GM23338 (cell line): ENCODE measurements around the gene DDX59. TPM values are rescaled to one million over a fixed set of nuclear protein-coding genes. Genes with fewer than 3 reads are reported as not detected.

Experiments used
- ATAC-seq: fragments of 200-7000 bp; cut with Tn5 transposase; 3 replicates; pipeline ENCODE4 v1.9.1; 2020
- DNase-seq: peaks from one replicate; pipeline ENCODE4 v3.0.0-alpha.2; 2015; ENCODE audit warnings: low spot score
- H2AFZ ChIP-seq: fragments of 200-600 bp; sonication (generic); 2 replicates; pipeline ENCODE4 v1.8.0; 2016; ENCODE audit warnings: antibody characterized with exemption, mild to moderate bottlenecking, moderate library complexity
- H3F3A ChIP-seq: fragments of 200-600 bp; sonication (generic); replicated peaks from 2 replicates; pipeline ENCODE4 v1.8.0; 2017; ENCODE audit warnings: antibody characterized with exemption, mixed run types, low read depth
- H3K27ac ChIP-seq: fragments of 200-600 bp; sonication (generic); 2 replicates; pipeline ENCODE4 v1.6.1; 2016; ENCODE audit warnings: low read depth
- H3K27me3 ChIP-seq: fragments of 200-600 bp; sonication (generic); 2 replicates; pipeline ENCODE4 v1.8.0; 2016; ENCODE audit warnings: mild to moderate bottlenecking, mixed run types, moderate library complexity; ENCODE audit not compliant: insufficient read depth
- H3K36me3 ChIP-seq: fragments of 200-600 bp; sonication (generic); 2 replicates; pipeline ENCODE4 v1.8.0; 2016; ENCODE audit warnings: mild to moderate bottlenecking; ENCODE audit not compliant: insufficient read depth
- H3K4me1 ChIP-seq: fragments of 200-600 bp; sonication (generic); 2 replicates; pipeline ENCODE4 v1.8.0; 2016; ENCODE audit warnings: mild to moderate bottlenecking, moderate library complexity; ENCODE audit not compliant: insufficient read depth
- H3K4me2 ChIP-seq: fragments of 200-600 bp; sonication (generic); 2 replicates; pipeline ENCODE4 v1.7.1; 2017; ENCODE audit warnings: mixed run types
- H3K4me3 ChIP-seq: fragments of 200-600 bp; sonication (generic); 2 replicates; pipeline ENCODE4 v1.6.1; 2016; ENCODE audit warnings: mixed run types
- H3K79me2 ChIP-seq: fragments of 200-600 bp; sonication (generic); replicated peaks from 2 replicates; pipeline ENCODE4 v1.8.0; 2017; ENCODE audit warnings: mild to moderate bottlenecking; ENCODE audit not compliant: insufficient read depth
- H3K9me2 ChIP-seq: fragments of 200-600 bp; sonication (generic); 2 replicates; pipeline ENCODE4 v1.8.0; 2017; ENCODE audit not compliant: insufficient read depth
- H4K20me1 ChIP-seq: fragments of 200-600 bp; sonication (generic); replicated peaks from 2 replicates; pipeline ENCODE4 v1.8.0; 2017; ENCODE audit warnings: mild to moderate bottlenecking; ENCODE audit not compliant: insufficient read depth
- H3K27ac Mint-ChIP-seq: 2 replicates; pipeline ENCODE4 v1.8.0; 2020; ENCODE audit warnings: inconsistent platforms, mild to moderate bottlenecking, moderate library complexity, mixed read lengths
- H3K27me3 Mint-ChIP-seq: 3 replicates; pipeline ENCODE4 v1.8.0; 2022; ENCODE audit warnings: low read depth, mild to moderate bottlenecking, moderate library complexity, mixed read lengths, inconsistent platforms; ENCODE audit not compliant: insufficient read depth, poor library complexity
- H3K36me3 Mint-ChIP-seq: 3 replicates; pipeline ENCODE4 v1.8.0; 2021; ENCODE audit warnings: low read depth, mild to moderate bottlenecking, inconsistent platforms, moderate library complexity, mixed read lengths
- H3K4me1 Mint-ChIP-seq: 3 replicates; pipeline ENCODE4 v1.8.0; 2020; ENCODE audit warnings: mild to moderate bottlenecking, inconsistent platforms, mixed read lengths
- H3K4me3 Mint-ChIP-seq: 3 replicates; pipeline ENCODE4 v1.8.0; 2021; ENCODE audit warnings: moderate library complexity, mild to moderate bottlenecking, inconsistent platforms, mixed read lengths
- H3K9me3 Mint-ChIP-seq: 3 replicates; pipeline ENCODE4 v1.8.0; 2020; ENCODE audit warnings: moderate library complexity, mild to moderate bottlenecking, inconsistent platforms, mixed read lengths
- CREB1 ChIP-seq: fragments of 250-450 bp; sonication (Bioruptor Pico); IDR thresholded peaks from 2 replicates; pipeline ENCODE4 v1.5.0; 2020; ENCODE audit warnings: low read depth, mild to moderate bottlenecking, moderate library complexity
- CTCF ChIP-seq, 2 experiments: fragments of 200-600 bp in 1 of 2; sonication (generic) in 1 of 2; conservative IDR thresholded peaks; 2 replicates each; pipeline versions ENCODE4 v1.5.1 to v1.6.1; 2016 to 2017; ENCODE audit warnings: antibody characterized with exemption in 2 of 2, low read depth in 2 of 2, mild to moderate bottlenecking in 2 of 2, moderate library complexity in 1 of 2
- EZH2 ChIP-seq: fragments of 200-600 bp; sonication (generic); IDR thresholded peaks from one replicate; pipeline ENCODE4 v1.8.0; 2017; ENCODE audit warnings: antibody characterized with exemption, mild to moderate bottlenecking, low read depth; ENCODE audit not compliant: unreplicated experiment
- EZH2phosphoT487 ChIP-seq: fragments of 200-600 bp; sonication (generic); IDR thresholded peaks from one replicate; pipeline ENCODE4 v1.8.1; 2018; ENCODE audit warnings: antibody characterized with exemption; ENCODE audit not compliant: unreplicated experiment
- JUNB ChIP-seq: IDR thresholded peaks from one replicate; pipeline ENCODE4 v1.6.1; 2016; ENCODE audit warnings: antibody characterized with exemption; ENCODE audit not compliant: unreplicated experiment
- POLR2AphosphoS5 ChIP-seq: IDR thresholded peaks from 2 replicates; pipeline ENCODE4 v1.6.1; 2016; ENCODE audit warnings: antibody characterized with exemption, low read depth
- STAT1 ChIP-seq: IDR thresholded peaks from one replicate; pipeline ENCODE4 v1.6.1; 2016; ENCODE audit warnings: antibody characterized with exemption; ENCODE audit not compliant: unreplicated experiment
- ZNF114 ChIP-seq: fragments of 250-450 bp; sonication (Bioruptor Pico); IDR thresholded peaks from 2 replicates; pipeline ENCODE4 v1.5.0; 2020; ENCODE audit warnings: mild to moderate bottlenecking, moderate library complexity
- ZNF331 ChIP-seq: fragments of 250-450 bp; sonication (Bioruptor Pico); IDR thresholded peaks from 2 replicates; pipeline ENCODE4 v1.5.0; 2020; ENCODE audit warnings: low read depth, mild to moderate bottlenecking, moderate library complexity
- polyA plus RNA-seq: library from polyadenylated mRNA; unstranded; fragments of >200 nt; fragmentation: Nextera tagmentation; extraction: Ambion mirVana; gene quantifications from 2 replicates; pipeline ENCODE4 v1.2.1, GENCODE V29; 2016
- total RNA-seq: library from RNA; depleted of rRNA; stranded (reverse); fragments of >200 nt; shearing (Covaris generic); gene quantifications from 2 replicates; pipeline ENCODE4 v1.2.3, GENCODE V29; 2014

The DDX59 gene
- total and polyA plus RNA-seq, 2 experiments from 2014 or later, result 14.7 to 15.7 TPM

- TF ChIP-seq CTCF (conservative IDR thresholded peaks at IDR 0.05; ENCODE audit: low read depth in 2 of 2) (no peak), ZNF114 (CRISPR knock-in tag) (no peak)
Measured at GRCh38 chr1:200624679-200625335, 44.9 kb downstream of the DDX59 start (continued).

- H3K36me3 Mint-ChIP-seq, result peaks cover 27% of the 10 kb centered on the region
- no peaks in the 10 kb centered on the region for H3K27me3 ChIP-seq
- peaks cover 21% of the 10 kb centered on the region for H3K79me2 ChIP-seq
- H3F3A ChIP-seq, result no peaks in the 10 kb centered on the region
- H4K20me1 ChIP-seq, result no peaks in the 10 kb centered on the region; the same call in 1 of the 2 replicates
- H2AFZ ChIP-seq, result peak within 1 kb of the TSS; percentile 96; the same call in 1 of the 2 replicates
- H3K27me3 Mint-ChIP-seq, result peaks cover 2% of the 10 kb centered on the region
- H3K27ac ChIP-seq, result no peak within 1 kb of the TSS
- peaks cover 5% of the 10 kb centered on the region; the same call in 1 of the 2 replicates for H3K4me1 ChIP-seq
- H3K4me3 Mint-ChIP-seq, result peak within 1 kb of the TSS; percentile 84
- H3K9me3 Mint-ChIP-seq, result no peaks in the 10 kb centered on the region
- peak; percentile 98 for ATAC-seq
- no peaks in the 10 kb centered on the region for H3K9me2 ChIP-seq
- peak within 1 kb of the TSS; percentile 68 for H3K4me3 ChIP-seq
- TF ChIP-seq EZH2phosphoT487 (no peak), ZNF331 (CRISPR knock-in tag) (no peak), ZNF114 (CRISPR knock-in tag) (no peak), CREB1 (CRISPR knock-in tag) (peak; percentile 84), POLR2AphosphoS5 (peak; percentile 88)
- H3K27ac Mint-ChIP-seq, result peak within 1 kb of the TSS; percentile 85
- peaks cover 25% of the 10 kb centered on the region for H3K36me3 ChIP-seq
- peaks cover 13% of the 10 kb centered on the region for H3K4me1 Mint-ChIP-seq
- peak within 1 kb of the TSS; percentile 81 for H3K4me2 ChIP-seq
- DNase-seq, result peak; percentile 99
Measured at GRCh38 chr1:200620273-200621131, 49.2 kb downstream of the DDX59 start, which contains the start of gene KIF14. Gene KIF14, minus strand, starts transcription at chr1:200620751. Its CDS starts 2,028 bp downstream, at chr1:200618723.

- no peaks in the 10 kb centered on the region; the same call in 1 of the 2 replicates for H4K20me1 ChIP-seq
- no peaks in the 10 kb centered on the region for H3K27me3 ChIP-seq
- Mint-ChIP-seq H3K27me3 (peaks cover 2% of the 10 kb centered on the region), H3K27ac (peak overlapping the region; percentile 85), H3K4me1 (peaks cover 8% of the 10 kb centered on the region; the same call in 2 of the 3 replicates), H3K36me3 (peaks cover 32% of the 10 kb centered on the region), H3K9me3 (no peaks in the 10 kb centered on the region), H3K4me3 (peak overlapping the region; percentile 84)
- no peak overlapping the region for H3K27ac ChIP-seq
- no peak overlapping the region for H2AFZ ChIP-seq
- H3K9me2 ChIP-seq, result no peaks in the 10 kb centered on the region
- H3K36me3 ChIP-seq, result peaks cover 31% of the 10 kb centered on the region
- no peaks in the 10 kb centered on the region for H3F3A ChIP-seq
- H3K4me1 ChIP-seq, result peaks cover 5% of the 10 kb centered on the region; the same call in 1 of the 2 replicates
- DNase-seq (no peak), ATAC-seq (no peak)
- H3K4me3 ChIP-seq, result peak overlapping the region; percentile 68
- no peak for TF ChIP-seq JUNB
- TF ChIP-seq ZNF114 (CRISPR knock-in tag), result no peak
- TF ChIP-seq POLR2AphosphoS5, result no peak
- no peak for TF ChIP-seq EZH2
- TF ChIP-seq STAT1, result no peak
- TF ChIP-seq CREB1 (CRISPR knock-in tag), result no peak
- H3K4me2 ChIP-seq, result peak overlapping the region; percentile 81
- H3K79me2 ChIP-seq, result peaks cover 21% of the 10 kb centered on the region
Measured at GRCh38 chr1:200619894-200620272, 49.8 kb downstream of the DDX59 start.
